GM19351 (cell line): ENCODE results near the gene FADS2.

Source experiments
- ATAC-seq: cut with Tn5 transposase; IDR thresholded peaks from one replicate; pipeline ENCODE4 v1.9.1; 2021; ENCODE audit warnings: mild to moderate bottlenecking, moderate library complexity; ENCODE audit not compliant: unreplicated experiment

The FADS2 gene

GRCh38 chr11:61795459-61795858 is 32.6 kb upstream of the FADS2 start:
- ATAC-seq: no peak

- no peak for ATAC-seq
Observed at GRCh38 chr11:61795876-61796526, 32.1 kb upstream of the FADS2 start.

GRCh38 chr11:61797263-61797944 is 30.7 kb upstream of the FADS2 start:
- no peak for ATAC-seq

GRCh38 chr11:61799665-61800284 is 28.3 kb upstream of the FADS2 start:
- ATAC-seq: no peak

GRCh38 chr11:61800331-61801281 is 27.5 kb upstream of the FADS2 start:
- no peak for ATAC-seq

GRCh38 chr11:61802605-61803004 is 25.5 kb upstream of the FADS2 start:
- ATAC-seq: no peak

GRCh38 chr11:61803889-61804647 is 24.0 kb upstream of the FADS2 start:
- ATAC-seq: no peak

- ATAC-seq: no peak
Observed at GRCh38 chr11:61805146-61805545, 23.0 kb upstream of the FADS2 start.

GRCh38 chr11:61806785-61807184 is 21.3 kb upstream of the FADS2 start:
- ATAC-seq: no peak

- no peak for ATAC-seq
Observed at GRCh38 chr11:61810671-61811175, 17.4 kb upstream of the FADS2 start.

- no peak for ATAC-seq
Observed at GRCh38 chr11:61811831-61812230, 16.3 kb upstream of the FADS2 start.

GRCh38 chr11:61812736-61813411 is 15.2 kb upstream of the FADS2 start:
- ATAC-seq: no peak

- no peak for ATAC-seq
Observed at GRCh38 chr11:61814247-61814957, 13.7 kb upstream of the FADS2 start.

- ATAC-seq: peak; percentile 49
Observed at GRCh38 chr11:61814958-61815789, 12.9 kb upstream of the FADS2 start.

- peak; percentile 29 for ATAC-seq
Observed at GRCh38 chr11:61815790-61816735, 12.0 kb upstream of the FADS2 start.

- peak; percentile 40 for ATAC-seq
Observed at GRCh38 chr11:61816736-61817455, 11.2 kb upstream of the FADS2 start, which contains the start of gene FADS1. TSS of gene FADS1 (minus strand) at chr11:61817003. CDS start at chr11:61816929, 74 bp downstream.
